Endothelial cell of umbilical vein (primary cell): ENCODE measurements around the gene ZNF74. TPM values are rescaled to one million over a fixed set of nuclear protein-coding genes. Genes with fewer than 3 reads are reported as not detected.

Experiments used
- BruUV-seq: library from RNA; stranded (reverse); fragments of 400-500 nt; replicated peaks from 2 replicates; lab custom pipeline; 2021; lab: Mats Ljungman, UMichigan
- CTCF ChIA-PET: fragments of 300-600, 350-600 bp; sonication (Branson Sonifier 250); formaldehyde crosslinking; loops from one replicate; lab custom pipeline; 2021; ENCODE audit warnings: antibody characterized with exemption, inconsistent platforms; lab: Charles Lee
- POLR2A ChIA-PET: fragments of 300-600, 350-600 bp; sonication (Branson Sonifier 250); formaldehyde crosslinking; loops from one replicate; lab custom pipeline; 2021; ENCODE audit warnings: antibody characterized with exemption, inconsistent platforms; lab: Charles Lee
- DNase-seq: peaks from one replicate; pipeline ENCODE4 v3.0.0-alpha.2; 2011; ENCODE audit warnings: low read depth, low spot score
- FAIRE-seq: peaks from 2 replicates; lab custom pipeline; 2011; peaks lifted over from hg19 to GRCh38; lab: Jason Lieb, UNC
- H2AFZ ChIP-seq: 2 replicates; pipeline ENCODE4 v1.6.0; 2012; ENCODE audit warnings: low read depth, low read length, control low read depth, inconsistent platforms
- H3K27ac ChIP-seq: 2 replicates; pipeline ENCODE4 v1.5.1; 2011; ENCODE audit warnings: low read depth, mild to moderate bottlenecking, control low read depth, low read length, moderate library complexity; ENCODE audit not compliant: insufficient read depth
- H3K27me3 ChIP-seq, 2 experiments: 2 replicates each; pipeline versions ENCODE4 v1.6.0 to v1.6.1; 2011; ENCODE audit warnings: low read length in 2 of 2, mixed read lengths in 1 of 2; ENCODE audit not compliant: control insufficient read depth in 2 of 2, insufficient read depth in 2 of 2
- H3K36me3 ChIP-seq, 2 experiments: 2 replicates in 1 of 2; 3 replicates in 1 of 2; pipeline ENCODE4 v1.5.1; 2011; ENCODE audit warnings: low read length in 2 of 2, mild to moderate bottlenecking in 1 of 2, moderate library complexity in 1 of 2; ENCODE audit not compliant: control insufficient read depth in 2 of 2, insufficient read depth in 2 of 2; ENCODE audit errors: extremely low read depth in 1 of 2
- H3K4me1 ChIP-seq: 3 replicates; pipeline ENCODE4 v1.5.1; 2011; ENCODE audit warnings: mild to moderate bottlenecking, low read length; ENCODE audit not compliant: control insufficient read depth, insufficient read depth; ENCODE audit errors: extremely low read depth
- H3K4me2 ChIP-seq: 2 replicates; pipeline ENCODE4 v1.6.1; 2011; ENCODE audit warnings: low read length, control low read depth, mixed read lengths; ENCODE audit not compliant: insufficient read depth
- H3K4me3 ChIP-seq, 3 experiments: fragments of 200-600 bp in 1 of 3; sonication (generic), shearing (Covaris generic) in 1 of 3; replicated peaks in 1 of 3; 2 replicates each; pipeline ENCODE4 v1.5.1; 2011 to 2016; ENCODE audit warnings: control low read depth in 3 of 3, low read length in 3 of 3, mild to moderate bottlenecking in 2 of 3, inconsistent platforms in 1 of 3, low read depth in 1 of 3, moderate library complexity in 1 of 3; ENCODE audit not compliant: insufficient read depth in 1 of 3
- H3K79me2 ChIP-seq: 2 replicates; pipeline ENCODE4 v1.6.0; 2012; ENCODE audit warnings: low read length, inconsistent platforms; ENCODE audit not compliant: control insufficient read depth, insufficient read depth
- H3K9ac ChIP-seq: replicated peaks from 2 replicates; pipeline ENCODE3; 2011; ENCODE audit warnings: low read length, control low read depth; ENCODE audit not compliant: insufficient read depth; ENCODE audit errors: extremely low read depth
- H3K9me1 ChIP-seq: replicated peaks from 3 replicates; pipeline ENCODE4 v1.6.0; 2011; ENCODE audit warnings: mild to moderate bottlenecking, low read length; ENCODE audit not compliant: control insufficient read depth, insufficient read depth; ENCODE audit errors: extremely low read depth
- H3K9me3 ChIP-seq: replicated peaks from 2 replicates; pipeline ENCODE4 v1.5.1; 2012; ENCODE audit warnings: low read length, inconsistent platforms; ENCODE audit not compliant: control insufficient read depth, insufficient read depth
- H4K20me1 ChIP-seq: replicated peaks from 2 replicates; pipeline ENCODE3; 2011; ENCODE audit warnings: mild to moderate bottlenecking, low read length; ENCODE audit not compliant: control insufficient read depth, insufficient read depth; ENCODE audit errors: extremely low read depth
- EZH2 ChIP-seq: IDR thresholded peaks from 2 replicates; pipeline ENCODE4 v1.6.1; 2012; ENCODE audit warnings: borderline replicate concordance, low read depth, mild to moderate bottlenecking, moderate library complexity, low read length, inconsistent platforms; ENCODE audit not compliant: severe bottlenecking
- FOS ChIP-seq: IDR thresholded peaks from 2 replicates; pipeline ENCODE4 v1.6.1; 2011; ENCODE audit warnings: mild to moderate bottlenecking, low read length, moderate library complexity, borderline replicate concordance; ENCODE audit not compliant: insufficient read depth
- GATA2 ChIP-seq: IDR thresholded peaks from 2 replicates; pipeline ENCODE4 v1.7.0; 2011; ENCODE audit warnings: low read depth, mild to moderate bottlenecking, moderate library complexity, mixed read lengths, low read length; ENCODE audit not compliant: insufficient read length, insufficient read depth
- JUN ChIP-seq: IDR thresholded peaks from 2 replicates; pipeline ENCODE4 v1.6.1; 2011; ENCODE audit warnings: borderline replicate concordance, low read depth; ENCODE audit not compliant: insufficient read length, insufficient read depth
- MAX ChIP-seq: IDR thresholded peaks from 2 replicates; pipeline ENCODE4 v1.6.1; 2011; ENCODE audit not compliant: insufficient read depth, insufficient read length
- MYC ChIP-seq: IDR thresholded peaks from one replicate; pipeline ENCODE4 v1.6.1; 2011; ENCODE audit warnings: mild to moderate bottlenecking, low read depth, low read length
- POLR2A ChIP-seq: IDR thresholded peaks from 2 replicates; pipeline ENCODE4 v1.6.1; 2012; ENCODE audit warnings: low read depth, mild to moderate bottlenecking, control low read depth, low read length
- POLR2AphosphoS5 ChIP-seq: IDR thresholded peaks from 2 replicates; pipeline ENCODE4 v1.6.1; 2012; ENCODE audit warnings: low read depth, mild to moderate bottlenecking, control low read depth, low read length, moderate library complexity; ENCODE audit not compliant: insufficient read depth
- dilution Hi-C: fragments of 300-500 bp; cut with MboI; formaldehyde crosslinking; loops from one replicate; pipeline ENCODE4 v1.15.0; 2019; ENCODE audit warnings: low sequenced_read_pairs; ENCODE audit not compliant: extremely low pct_ligation_motif_present
- intact Hi-C: fragments of 100-400 bp; cut with micrococcal nuclease; formaldehyde crosslinking; loops from one replicate; pipeline ENCODE4 v1.10.0; 2022
- polyA plus RNA-seq, 4 experiments: library from polyadenylated mRNA; depleted of rRNA in 3 of 4; stranded (reverse) in 3 of 4; unstranded in 1 of 4; fragments of >200 nt; gene quantifications; 2 replicates each; pipeline versions ENCODE4 v1.2.1 to v1.2.3, GENCODE V29; 2011 to 2012; ENCODE audit warnings: missing spikeins in 1 of 4
- total RNA-seq: library from RNA; stranded (reverse); gene quantifications from 2 replicates; pipeline ENCODE4 v1.2.3, GENCODE V29; 2021
- TF ChIP-seq, protein P1 (sequence below), 2 donors: IDR thresholded peaks; 1 replicate in 1 of 2; 2 replicates in 1 of 2; pipeline ENCODE4 v1.5.1; 2011; ENCODE audit warnings: low read length in 2 of 2, mild to moderate bottlenecking in 2 of 2, moderate library complexity in 2 of 2, control low read depth in 1 of 2, inconsistent platforms in 1 of 2, low read depth in 1 of 2; ENCODE audit not compliant: insufficient read depth in 1 of 2; ENCODE audit errors: extremely low read depth in 1 of 2

Gene ZNF74
- total and polyA plus RNA-seq, 2 donors (not counting 3 experiments of a cell fraction or from before 2014, with no cell fraction given) = 8.6 to 13.4 TPM

DNA sequence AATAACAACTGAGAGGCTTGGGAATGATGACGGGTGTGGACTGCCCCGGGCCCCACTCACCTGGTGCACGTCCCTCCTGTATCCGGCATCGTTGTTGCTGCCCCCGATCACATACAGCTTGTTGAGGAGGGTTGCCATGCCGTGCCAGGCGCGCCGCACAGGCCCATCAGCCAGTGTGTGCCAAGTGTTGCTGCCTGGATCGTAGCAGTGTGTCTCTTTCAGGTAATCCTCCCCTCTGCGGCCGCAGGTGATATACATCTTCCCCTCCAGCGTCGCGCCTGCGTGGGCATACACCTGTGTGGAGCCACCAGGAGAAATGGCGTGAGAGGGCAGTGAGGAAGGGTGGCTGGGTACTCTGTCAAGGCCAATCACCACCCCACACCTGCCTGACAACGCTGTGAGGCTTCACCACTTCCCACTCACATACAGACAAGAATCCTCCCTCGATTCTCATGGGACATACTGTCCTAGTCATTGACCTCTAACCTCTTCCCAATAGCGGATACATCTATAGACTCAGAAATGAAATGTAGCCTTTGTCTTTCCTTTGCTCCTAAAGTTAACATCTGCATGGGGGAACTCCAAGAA is 52.5 kb downstream of the ZNF74 start:
- ChIA-PET POLR2A (no interaction called here), CTCF (interaction anchor here (0.9 to 2.9 kb wide), 3 partner anchors 10 to 28 kb away, joined by 4 to 13 read pairs (median 4); no protein-coding TSS in a partner anchor)
- no peaks in the 10 kb centered on the region for H3K9me1 ChIP-seq
- H3K4me3 ChIP-seq = no peak overlapping the region
- no TSS peak for BruUV-seq
- no peak overlapping the region for H3K9ac ChIP-seq
- FAIRE-seq = no peak
- no peak overlapping the region for H3K27ac ChIP-seq
- H3K27me3 ChIP-seq = no peaks in the 10 kb centered on the region
- no peak for DNase-seq
- H3K4me1 ChIP-seq = no peaks in the 10 kb centered on the region
- dilution Hi-C loops (no loop called here), intact Hi-C loops (no loop called here)
- H2AFZ ChIP-seq = no peak overlapping the region
- peaks cover 0 to 2% of the 10 kb centered on the region in 2 experiments for H3K36me3 ChIP-seq
- H4K20me1 ChIP-seq = no peaks in the 10 kb centered on the region
- no peak for TF ChIP-seq POLR2AphosphoS5
- TF ChIP-seq EZH2 = no peak
- no peak for TF ChIP-seq FOS
- TF ChIP-seq, protein P1, sequence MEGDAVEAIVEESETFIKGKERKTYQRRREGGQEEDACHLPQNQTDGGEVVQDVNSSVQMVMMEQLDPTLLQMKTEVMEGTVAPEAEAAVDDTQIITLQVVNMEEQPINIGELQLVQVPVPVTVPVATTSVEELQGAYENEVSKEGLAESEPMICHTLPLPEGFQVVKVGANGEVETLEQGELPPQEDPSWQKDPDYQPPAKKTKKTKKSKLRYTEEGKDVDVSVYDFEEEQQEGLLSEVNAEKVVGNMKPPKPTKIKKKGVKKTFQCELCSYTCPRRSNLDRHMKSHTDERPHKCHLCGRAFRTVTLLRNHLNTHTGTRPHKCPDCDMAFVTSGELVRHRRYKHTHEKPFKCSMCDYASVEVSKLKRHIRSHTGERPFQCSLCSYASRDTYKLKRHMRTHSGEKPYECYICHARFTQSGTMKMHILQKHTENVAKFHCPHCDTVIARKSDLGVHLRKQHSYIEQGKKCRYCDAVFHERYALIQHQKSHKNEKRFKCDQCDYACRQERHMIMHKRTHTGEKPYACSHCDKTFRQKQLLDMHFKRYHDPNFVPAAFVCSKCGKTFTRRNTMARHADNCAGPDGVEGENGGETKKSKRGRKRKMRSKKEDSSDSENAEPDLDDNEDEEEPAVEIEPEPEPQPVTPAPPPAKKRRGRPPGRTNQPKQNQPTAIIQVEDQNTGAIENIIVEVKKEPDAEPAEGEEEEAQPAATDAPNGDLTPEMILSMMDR (IDR thresholded peaks at IDR 0.05; ENCODE audit: extremely low read depth in 1 of 2, insufficient read depth in 1 of 2, low read depth in 1 of 2, low read length in 2 of 2) = no peak
- H3K4me2 ChIP-seq = no peak overlapping the region
- no peaks in the 10 kb centered on the region for H3K79me2 ChIP-seq
- no peaks in the 10 kb centered on the region for H3K9me3 ChIP-seq

DNA sequence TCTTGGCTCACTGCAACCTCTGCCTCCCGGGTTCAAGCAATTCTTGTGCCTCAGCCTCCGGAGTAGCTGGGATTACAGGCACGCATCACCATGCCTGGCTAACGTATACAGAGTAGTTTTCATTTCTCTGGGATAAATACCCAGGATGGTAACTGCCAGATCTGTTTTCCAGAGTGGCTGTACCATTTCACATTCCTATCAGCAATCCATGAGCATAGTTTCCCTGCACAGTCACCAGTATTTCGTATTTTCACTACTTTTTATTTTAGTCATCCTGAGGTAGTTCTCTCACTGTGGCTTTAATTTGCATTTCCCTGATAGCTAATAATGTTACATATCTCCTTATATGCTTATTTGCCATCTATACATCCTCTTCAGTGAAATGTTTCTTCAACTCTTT is 54.7 kb downstream of the ZNF74 start:
- CTCF ChIA-PET = interaction anchor here (1.2 to 1.7 kb wide), 2 partner anchors 10 to 30 kb away, joined by 6 to 7 read pairs; no protein-coding TSS in a partner anchor

More for the DNA sequence above, 54.7 kb downstream of the ZNF74 start:
- H3K4me3 ChIP-seq = no peak overlapping the region
- no TSS peak for BruUV-seq
- H3K9me1 ChIP-seq = no peaks in the 10 kb centered on the region
- H3K27ac ChIP-seq = no peak overlapping the region
- TF ChIP-seq JUN (no peak), POLR2A (no peak), POLR2AphosphoS5 (no peak), MAX (no peak), FOS (no peak), EZH2 (no peak), GATA2 (no peak), MYC (no peak)
- TF ChIP-seq, protein P1 (IDR thresholded peaks at IDR 0.05; ENCODE audit: extremely low read depth in 1 of 2, insufficient read depth in 1 of 2, low read depth in 1 of 2, low read length in 2 of 2) = no peak
- H3K36me3 ChIP-seq = no peaks in the 10 kb centered on the region
- H3K27me3 ChIP-seq = no peaks in the 10 kb centered on the region
- H3K9me3 ChIP-seq = no peaks in the 10 kb centered on the region
- no peak overlapping the region for H3K9ac ChIP-seq
- intact Hi-C loops = no loop called here
- H2AFZ ChIP-seq = no peak overlapping the region
- no peak overlapping the region for H3K4me2 ChIP-seq
- no peaks in the 10 kb centered on the region for H4K20me1 ChIP-seq
- dilution Hi-C loops = no loop called here
- DNase-seq (no peak), FAIRE-seq (no peak)
- no peaks in the 10 kb centered on the region for H3K79me2 ChIP-seq
- POLR2A ChIA-PET = no interaction called here
- H3K4me1 ChIP-seq = no peaks in the 10 kb centered on the region
